ENCODE data around the gene UBAC1.

GRCh38 chr9:135986605-135987004 lies 25.4 kb upstream of the UBAC1 start:
- TF ChIP-seq, protein P1, sequence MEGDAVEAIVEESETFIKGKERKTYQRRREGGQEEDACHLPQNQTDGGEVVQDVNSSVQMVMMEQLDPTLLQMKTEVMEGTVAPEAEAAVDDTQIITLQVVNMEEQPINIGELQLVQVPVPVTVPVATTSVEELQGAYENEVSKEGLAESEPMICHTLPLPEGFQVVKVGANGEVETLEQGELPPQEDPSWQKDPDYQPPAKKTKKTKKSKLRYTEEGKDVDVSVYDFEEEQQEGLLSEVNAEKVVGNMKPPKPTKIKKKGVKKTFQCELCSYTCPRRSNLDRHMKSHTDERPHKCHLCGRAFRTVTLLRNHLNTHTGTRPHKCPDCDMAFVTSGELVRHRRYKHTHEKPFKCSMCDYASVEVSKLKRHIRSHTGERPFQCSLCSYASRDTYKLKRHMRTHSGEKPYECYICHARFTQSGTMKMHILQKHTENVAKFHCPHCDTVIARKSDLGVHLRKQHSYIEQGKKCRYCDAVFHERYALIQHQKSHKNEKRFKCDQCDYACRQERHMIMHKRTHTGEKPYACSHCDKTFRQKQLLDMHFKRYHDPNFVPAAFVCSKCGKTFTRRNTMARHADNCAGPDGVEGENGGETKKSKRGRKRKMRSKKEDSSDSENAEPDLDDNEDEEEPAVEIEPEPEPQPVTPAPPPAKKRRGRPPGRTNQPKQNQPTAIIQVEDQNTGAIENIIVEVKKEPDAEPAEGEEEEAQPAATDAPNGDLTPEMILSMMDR (IDR thresholded peaks at IDR 0.05) = no peak
- TF ChIP-seq POLR2A (IDR thresholded peaks at IDR 0.05) = no peak
